Measurements from ENCODE around the gene S100A2. TPM values are rescaled to one million over a fixed set of nuclear protein-coding genes. Genes with fewer than 3 reads are reported as not detected.

S100A2 gene
- total and polyA plus RNA-seq, 2 of the 13 experiments (the other 11 are each of a cell fraction or from before 2014, with no cell fraction given) = 1.2 TPM

DNA sequence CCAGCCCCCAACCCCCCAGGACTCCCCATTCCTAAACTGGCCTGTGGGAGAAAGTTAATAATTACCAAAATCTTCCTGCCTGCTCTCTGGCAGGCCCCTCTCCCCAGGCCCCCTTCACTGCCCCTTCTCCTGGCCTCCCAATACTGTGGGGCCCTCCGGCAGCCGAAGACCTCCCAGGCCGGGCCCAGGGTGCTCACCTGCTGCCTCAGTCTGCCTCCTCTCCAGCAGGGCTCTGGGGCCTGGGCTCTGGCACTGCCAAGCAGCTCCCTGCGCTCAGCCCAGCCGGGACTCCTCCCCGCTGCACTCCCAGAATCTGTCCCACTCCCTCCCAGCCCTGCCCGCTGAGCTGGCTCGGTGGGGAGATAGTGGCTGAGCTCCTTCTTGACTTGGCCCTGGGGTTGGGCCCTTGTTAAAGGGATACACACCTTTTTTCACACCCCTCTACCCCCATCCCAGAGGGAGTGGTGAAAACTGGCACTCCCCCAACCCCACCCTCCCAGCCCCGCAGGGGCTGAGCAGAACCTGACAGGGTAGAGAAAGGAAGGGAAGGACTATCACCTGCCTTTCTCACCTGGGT lies 47.2 kb upstream of the S100A2 start, which contains the start of gene S100A16 (continued):
- TF ChIP-seq, protein P1, sequence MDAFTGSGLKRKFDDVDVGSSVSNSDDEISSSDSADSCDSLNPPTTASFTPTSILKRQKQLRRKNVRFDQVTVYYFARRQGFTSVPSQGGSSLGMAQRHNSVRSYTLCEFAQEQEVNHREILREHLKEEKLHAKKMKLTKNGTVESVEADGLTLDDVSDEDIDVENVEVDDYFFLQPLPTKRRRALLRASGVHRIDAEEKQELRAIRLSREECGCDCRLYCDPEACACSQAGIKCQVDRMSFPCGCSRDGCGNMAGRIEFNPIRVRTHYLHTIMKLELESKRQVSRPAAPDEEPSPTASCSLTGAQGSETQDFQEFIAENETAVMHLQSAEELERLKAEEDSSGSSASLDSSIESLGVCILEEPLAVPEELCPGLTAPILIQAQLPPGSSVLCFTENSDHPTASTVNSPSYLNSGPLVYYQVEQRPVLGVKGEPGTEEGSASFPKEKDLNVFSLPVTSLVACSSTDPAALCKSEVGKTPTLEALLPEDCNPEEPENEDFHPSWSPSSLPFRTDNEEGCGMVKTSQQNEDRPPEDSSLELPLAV (CRISPR knock-in tag; conservative IDR thresholded peaks at IDR 0.05; ENCODE audit: low read depth) = no peak
- TF ChIP-seq BRD4 (CRISPR knock-in tag; IDR thresholded peaks at IDR 0.05) (peak; percentile 52; the same call in 1 of the 2 replicates), SIN3B (IDR thresholded peaks at IDR 0.05; ENCODE audit: low read length) (no peak), ZNF441 (CRISPR knock-in tag; IDR thresholded peaks at IDR 0.05; ENCODE audit: borderline replicate concordance) (0 out of 2 replicates have a peak, but pooled peaks have one; percentile 35), CBX2 (IDR thresholded peaks at IDR 0.05; ENCODE audit: low read depth, low read length) (no peak), CBX2 (CRISPR knock-in tag; IDR thresholded peaks at IDR 0.05; ENCODE audit: low read depth) (no peak), IKZF4 (CRISPR knock-in tag; IDR thresholded peaks at IDR 0.05; ENCODE audit: borderline replicate concordance, low read depth, not compliant biosample characterization) (no peak), MEIS1 (CRISPR knock-in tag; IDR thresholded peaks at IDR 0.05; ENCODE audit: borderline replicate concordance) (peak; percentile 86; the same call in 1 of the 2 replicates), MYC (CRISPR knock-in tag; IDR thresholded peaks at IDR 0.05; ENCODE audit: borderline replicate concordance) (peak; percentile 41; the same call in 1 of the 2 replicates), MTA3 (CRISPR knock-in tag; IDR thresholded peaks at IDR 0.05) (no peak), PCBP1 (IDR thresholded peaks at IDR 0.05; ENCODE audit: borderline replicate concordance, low read depth, low read length) (0 out of 2 replicates have a peak, but pooled peaks have one; percentile 32), ETV6 (CRISPR knock-in tag; conservative IDR thresholded peaks at IDR 0.05) (no peak), MAF1 (CRISPR knock-in tag; IDR thresholded peaks at IDR 0.05; ENCODE audit: borderline replicate concordance) (no peak), ZNF343 (CRISPR knock-in tag; IDR thresholded peaks at IDR 0.05) (0 out of 2 replicates have a peak, but pooled peaks have one; percentile 36), YEATS4 (CRISPR knock-in tag; IDR thresholded peaks at IDR 0.05; ENCODE audit: borderline replicate concordance) (peak; percentile 65; the same call in 1 of the 2 replicates), HNRNPK (IDR thresholded peaks at IDR 0.05; ENCODE audit: low read depth, low read length, poor library complexity, severe bottlenecking) (no peak), RFXAP (CRISPR knock-in tag; IDR thresholded peaks at IDR 0.05; ENCODE audit: borderline replicate concordance) (no peak)
- TF ChIP-seq, protein P2, sequence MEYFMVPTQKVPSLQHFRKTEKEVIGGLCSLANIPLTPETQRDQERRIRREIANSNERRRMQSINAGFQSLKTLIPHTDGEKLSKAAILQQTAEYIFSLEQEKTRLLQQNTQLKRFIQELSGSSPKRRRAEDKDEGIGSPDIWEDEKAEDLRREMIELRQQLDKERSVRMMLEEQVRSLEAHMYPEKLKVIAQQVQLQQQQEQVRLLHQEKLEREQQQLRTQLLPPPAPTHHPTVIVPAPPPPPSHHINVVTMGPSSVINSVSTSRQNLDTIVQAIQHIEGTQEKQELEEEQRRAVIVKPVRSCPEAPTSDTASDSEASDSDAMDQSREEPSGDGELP (IDR thresholded peaks at IDR 0.05; ENCODE audit: borderline replicate concordance, low read depth) = peak; percentile 31; the same call in 1 of the 2 replicates
- TF ChIP-seq, protein P3, sequence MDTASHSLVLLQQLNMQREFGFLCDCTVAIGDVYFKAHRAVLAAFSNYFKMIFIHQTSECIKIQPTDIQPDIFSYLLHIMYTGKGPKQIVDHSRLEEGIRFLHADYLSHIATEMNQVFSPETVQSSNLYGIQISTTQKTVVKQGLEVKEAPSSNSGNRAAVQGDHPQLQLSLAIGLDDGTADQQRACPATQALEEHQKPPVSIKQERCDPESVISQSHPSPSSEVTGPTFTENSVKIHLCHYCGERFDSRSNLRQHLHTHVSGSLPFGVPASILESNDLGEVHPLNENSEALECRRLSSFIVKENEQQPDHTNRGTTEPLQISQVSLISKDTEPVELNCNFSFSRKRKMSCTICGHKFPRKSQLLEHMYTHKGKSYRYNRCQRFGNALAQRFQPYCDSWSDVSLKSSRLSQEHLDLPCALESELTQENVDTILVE (CRISPR knock-in tag; IDR thresholded peaks at IDR 0.05) = no peak
- TF ChIP-seq, protein P4, sequence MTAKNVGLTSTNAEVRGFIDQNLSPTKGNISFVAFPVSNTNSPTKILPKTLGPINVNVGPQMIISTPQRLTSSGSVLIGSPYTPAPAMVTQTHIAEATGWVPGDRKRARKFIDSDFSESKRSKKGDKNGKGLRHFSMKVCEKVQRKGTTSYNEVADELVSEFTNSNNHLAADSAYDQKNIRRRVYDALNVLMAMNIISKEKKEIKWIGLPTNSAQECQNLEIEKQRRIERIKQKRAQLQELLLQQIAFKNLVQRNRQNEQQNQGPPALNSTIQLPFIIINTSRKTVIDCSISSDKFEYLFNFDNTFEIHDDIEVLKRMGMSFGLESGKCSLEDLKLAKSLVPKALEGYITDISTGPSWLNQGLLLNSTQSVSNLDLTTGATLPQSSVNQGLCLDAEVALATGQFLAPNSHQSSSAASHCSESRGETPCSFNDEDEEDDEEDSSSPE (CRISPR knock-in tag; IDR thresholded peaks at IDR 0.05) = no peak
- TF ChIP-seq, protein P5, sequence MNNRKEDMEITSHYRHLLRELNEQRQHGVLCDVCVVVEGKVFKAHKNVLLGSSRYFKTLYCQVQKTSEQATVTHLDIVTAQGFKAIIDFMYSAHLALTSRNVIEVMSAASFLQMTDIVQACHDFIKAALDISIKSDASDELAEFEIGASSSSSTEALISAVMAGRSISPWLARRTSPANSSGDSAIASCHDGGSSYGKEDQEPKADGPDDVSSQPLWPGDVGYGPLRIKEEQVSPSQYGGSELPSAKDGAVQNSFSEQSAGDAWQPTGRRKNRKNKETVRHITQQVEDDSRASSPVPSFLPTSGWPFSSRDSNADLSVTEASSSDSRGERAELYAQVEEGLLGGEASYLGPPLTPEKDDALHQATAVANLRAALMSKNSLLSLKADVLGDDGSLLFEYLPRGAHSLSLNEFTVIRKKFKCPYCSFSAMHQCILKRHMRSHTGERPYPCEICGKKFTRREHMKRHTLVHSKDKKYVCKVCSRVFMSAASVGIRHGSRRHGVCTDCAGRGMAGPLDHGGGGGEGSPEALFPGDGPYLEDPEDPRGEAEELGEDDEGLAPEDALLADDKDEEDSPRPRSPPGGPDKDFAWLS (CRISPR knock-in tag; IDR thresholded peaks at IDR 0.05; ENCODE audit: borderline replicate concordance) = 0 out of 2 replicates have a peak, but pooled peaks have one; percentile 37

Measured in HepG2 (cell line).